ENCODE data around the gene MAP3K19.
"Not testable (repeated sequence)": the region's sequence is repeated elsewhere in the genome, so short reads cannot be mapped to it uniquely, and the experiment has no call there.

Gene MAP3K19

DNA sequence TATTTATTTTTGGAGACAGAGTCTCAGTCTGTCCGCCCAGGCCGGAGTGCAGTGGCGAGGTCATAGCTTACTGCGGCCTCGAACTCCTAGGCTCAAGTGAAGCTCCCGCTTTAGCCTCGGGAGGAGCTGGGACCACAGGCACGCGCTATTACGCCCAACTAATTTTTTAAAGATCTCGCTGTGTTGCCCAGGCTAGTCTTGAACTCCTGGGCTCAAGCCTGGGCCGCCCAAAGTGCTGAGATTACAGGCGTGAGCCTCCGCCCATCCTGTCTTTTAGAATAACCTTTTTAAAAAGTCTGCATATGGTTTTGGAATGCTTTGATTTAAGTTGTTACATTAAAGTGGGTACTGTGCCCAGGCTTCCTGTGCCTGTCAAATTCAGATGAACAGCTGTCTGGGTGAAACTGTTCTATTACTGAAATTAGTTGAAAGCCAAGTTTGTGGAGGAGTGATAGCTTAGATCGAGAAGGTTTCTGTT, 5.8 kb upstream of the MAP3K19 start:
- no peaks in the 10 kb centered on the region for H3K36me3 ChIP-seq (ENCODE audit: control insufficient read depth in 1 of 2, insufficient read depth in 2 of 2, low read length in 2 of 2)
- H3K27me3 ChIP-seq (ENCODE audit: control insufficient read depth in 1 of 2, insufficient read depth in 2 of 2, low read length in 2 of 2) = no peaks in the 10 kb centered on the region
- H3K9ac ChIP-seq (ENCODE audit: low read depth in 1 of 2, low read length in 2 of 2) = peak overlapping the region; percentile 95 to 97
- peak overlapping the region; percentile 92 to 100 for H3K4me3 ChIP-seq (ENCODE audit: low read depth in 1 of 2, low read length in 2 of 2)
- peaks cover 9 to 20% of the 10 kb centered on the region in 2 donors for H3K4me1 ChIP-seq (ENCODE audit: control insufficient read depth in 1 of 2, insufficient read depth in 2 of 2, low read length in 2 of 2)
- peak overlapping the region; percentile 34 for H3K27ac ChIP-seq (ENCODE audit: low read depth, low read length)
- no peaks in the 10 kb centered on the region for H3K9me3 ChIP-seq (ENCODE audit: control insufficient read depth in 1 of 2, low read length in 2 of 2)

DNA sequence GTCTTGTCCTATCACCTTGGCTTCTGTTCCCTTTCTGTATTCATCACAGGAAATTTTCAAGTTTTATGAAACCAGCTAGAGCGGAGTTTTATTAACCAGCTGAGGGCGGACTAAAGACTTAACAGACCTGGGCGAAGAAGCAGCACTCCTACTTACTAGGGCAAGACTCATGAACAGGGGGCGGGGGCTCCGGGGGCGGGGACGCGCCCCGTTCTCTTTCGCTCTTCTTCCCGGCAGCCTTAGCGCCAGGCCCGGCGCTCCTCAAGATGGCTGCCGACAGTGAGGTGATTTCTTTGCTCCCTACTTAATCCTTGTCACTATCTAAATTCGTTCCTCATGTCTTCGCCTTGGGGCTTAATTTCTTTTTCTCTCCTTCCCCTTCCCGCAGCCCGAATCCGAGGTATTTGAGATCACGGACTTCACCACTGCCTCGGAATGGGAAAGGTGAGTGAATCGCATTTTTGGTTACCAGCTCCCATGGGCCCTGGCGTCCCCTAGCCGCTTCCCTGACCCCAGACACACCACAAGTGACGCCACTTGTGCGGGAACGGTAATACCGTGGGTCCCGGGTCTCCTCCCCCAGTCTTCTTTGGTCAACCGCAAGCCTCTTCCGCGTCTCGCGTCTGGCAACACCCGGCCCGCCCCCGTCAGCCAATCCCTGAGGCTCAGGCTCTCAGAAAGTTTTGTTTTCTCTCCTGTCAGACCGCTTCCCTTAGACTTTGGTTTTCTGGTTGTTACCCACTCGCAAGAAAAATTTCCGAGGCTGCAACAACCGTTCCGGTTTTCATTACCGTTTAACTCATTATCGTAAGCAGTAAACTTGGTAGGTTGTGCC, 5.0 kb upstream of the MAP3K19 start, which contains the start of gene RAB3GAP1:
Gene RAB3GAP1 (plus strand): TSS at position 251 of the 835 bp plus-strand sequence. CDS start 16 bp downstream, at position 267.
- H3K36me3 ChIP-seq (ENCODE audit: control insufficient read depth in 1 of 2, insufficient read depth in 2 of 2, low read length in 2 of 2) = no peaks in the 10 kb centered on the region
- peaks cover 0 to 2% of the 10 kb centered on the region in 2 donors for H3K27me3 ChIP-seq (ENCODE audit: control insufficient read depth in 1 of 2, insufficient read depth in 2 of 2, low read length in 2 of 2)
- H3K27ac ChIP-seq (ENCODE audit: low read depth, low read length) = peak within 1 kb of the TSS; percentile 93
- peaks cover 9 to 20% of the 10 kb centered on the region in 2 donors for H3K4me1 ChIP-seq (ENCODE audit: control insufficient read depth in 1 of 2, insufficient read depth in 2 of 2, low read length in 2 of 2)
- H3K4me3 ChIP-seq (ENCODE audit: low read depth in 1 of 2, low read length in 2 of 2) = peak within 1 kb of the TSS; percentile 92 to 100
- H3K9ac ChIP-seq (ENCODE audit: low read depth in 1 of 2, low read length in 2 of 2) = peak within 1 kb of the TSS; percentile 95 to 97
- no peaks in the 10 kb centered on the region for H3K9me3 ChIP-seq (ENCODE audit: control insufficient read depth in 1 of 2, low read length in 2 of 2)

- no peak overlapping the region for H3K27ac ChIP-seq (ENCODE audit: low read depth, low read length)
- no peak overlapping the region for H3K4me3 ChIP-seq (ENCODE audit: low read depth in 1 of 2, low read length in 2 of 2)
- H3K9ac ChIP-seq (ENCODE audit: low read depth in 1 of 2, low read length in 2 of 2) = no peak overlapping the region
These were observed 3.4 kb upstream of the MAP3K19 start for GRCh38 chr2:135050684-135051083.

GRCh38 chr2:135050132-135050531, 2.9 kb upstream of the MAP3K19 start:
- Histone ChIP-seq H3K27me3 (ENCODE audit: control insufficient read depth in 1 of 2, insufficient read depth in 2 of 2, low read length in 2 of 2) (peaks cover 0 to 3% of the 10 kb centered on the region in 2 donors), H3K36me3 (ENCODE audit: control insufficient read depth in 1 of 2, insufficient read depth in 2 of 2, low read length in 2 of 2) (no peaks in the 10 kb centered on the region), H3K4me3 (ENCODE audit: low read depth in 1 of 2, low read length in 2 of 2) (no peak overlapping the region), H3K27ac (ENCODE audit: low read depth, low read length) (no peak overlapping the region), H3K9ac (ENCODE audit: low read depth in 1 of 2, low read length in 2 of 2) (no peak overlapping the region), H3K9me3 (ENCODE audit: control insufficient read depth in 1 of 2, low read length in 2 of 2) (no peaks in the 10 kb centered on the region), H3K4me1 (ENCODE audit: control insufficient read depth in 1 of 2, insufficient read depth in 2 of 2, low read length in 2 of 2) (peaks cover 9 to 18% of the 10 kb centered on the region in 2 donors)

More at GRCh38 chr2:135050684-135051083, 3.4 kb upstream of the MAP3K19 start:
- Histone ChIP-seq H3K27me3 (ENCODE audit: control insufficient read depth in 1 of 2, insufficient read depth in 2 of 2, low read length in 2 of 2) (peaks cover 0 to 3% of the 10 kb centered on the region in 2 donors), H3K4me1 (ENCODE audit: control insufficient read depth in 1 of 2, insufficient read depth in 2 of 2, low read length in 2 of 2) (peaks cover 9 to 20% of the 10 kb centered on the region in 2 donors), H3K36me3 (ENCODE audit: control insufficient read depth in 1 of 2, insufficient read depth in 2 of 2, low read length in 2 of 2) (no peaks in the 10 kb centered on the region), H3K9me3 (ENCODE audit: control insufficient read depth in 1 of 2, low read length in 2 of 2) (no peaks in the 10 kb centered on the region)

DNA sequence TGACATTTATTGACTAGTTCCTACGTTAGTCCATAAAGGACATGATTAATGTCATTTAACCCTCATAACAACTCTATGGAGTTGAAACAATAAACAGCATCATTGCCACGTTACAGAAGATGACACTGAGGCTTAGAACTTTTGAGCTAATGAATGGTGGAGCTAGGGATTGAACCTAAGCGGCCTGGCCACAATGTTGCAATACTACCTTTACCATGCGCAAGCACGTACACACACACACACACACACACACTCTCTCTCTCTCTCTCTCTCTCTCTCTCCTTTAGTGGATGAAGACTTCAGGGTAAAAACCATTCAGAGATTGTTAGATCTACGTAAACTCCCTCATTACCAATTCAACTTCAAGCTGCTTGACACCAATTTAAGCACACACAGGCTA, 875 bp upstream of the MAP3K19 start:
- H3K4me1 ChIP-seq (ENCODE audit: control insufficient read depth in 1 of 2, insufficient read depth in 2 of 2, low read length in 2 of 2) = peaks cover under 1 to 4% of the 10 kb centered on the region in 2 donors
- H3K27me3 ChIP-seq (ENCODE audit: control insufficient read depth in 1 of 2, insufficient read depth in 2 of 2, low read length in 2 of 2) = peaks cover 0 to 3% of the 10 kb centered on the region in 2 donors
- no peak overlapping the region for H3K4me3 ChIP-seq (ENCODE audit: low read depth in 1 of 2, low read length in 2 of 2)
- H3K27ac ChIP-seq (ENCODE audit: low read depth, low read length) = no peak overlapping the region
- H3K9ac ChIP-seq (ENCODE audit: low read depth in 1 of 2, low read length in 2 of 2) = no peak overlapping the region
- no peaks in the 10 kb centered on the region for H3K9me3 ChIP-seq (ENCODE audit: control insufficient read depth in 1 of 2, low read length in 2 of 2)
- H3K36me3 ChIP-seq (ENCODE audit: control insufficient read depth in 1 of 2, insufficient read depth in 2 of 2, low read length in 2 of 2) = no peaks in the 10 kb centered on the region

DNA sequence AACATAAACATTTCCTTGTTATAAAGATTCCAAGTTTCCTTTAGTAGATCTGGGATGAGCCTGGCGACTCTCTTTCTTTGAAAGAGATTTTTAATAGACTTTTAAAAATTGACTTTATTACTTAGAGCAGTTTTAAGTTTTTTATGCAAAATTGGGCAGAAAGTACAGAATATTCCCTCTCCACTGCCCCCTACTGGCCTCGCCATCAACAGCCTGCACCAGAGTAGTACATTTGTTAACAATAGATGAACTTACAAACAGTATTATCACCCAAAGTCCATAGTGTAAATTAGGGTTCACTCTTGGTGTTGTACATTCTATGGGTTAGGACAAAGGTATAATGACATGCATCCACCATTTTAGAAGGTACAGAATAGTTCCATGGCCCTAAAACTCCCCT, 3.9 kb downstream of the MAP3K19 start:
- no peak overlapping the region for H3K4me3 ChIP-seq (ENCODE audit: low read depth in 1 of 2, low read length in 2 of 2)
- H3K27ac ChIP-seq (ENCODE audit: low read depth, low read length) = no peak overlapping the region
- no peaks in the 10 kb centered on the region for H3K36me3 ChIP-seq (ENCODE audit: control insufficient read depth in 1 of 2, insufficient read depth in 2 of 2, low read length in 2 of 2)
- H3K9ac ChIP-seq (ENCODE audit: low read depth in 1 of 2, low read length in 2 of 2) = no peak overlapping the region
- H3K27me3 ChIP-seq (ENCODE audit: control insufficient read depth in 1 of 2, insufficient read depth in 2 of 2, low read length in 2 of 2) = peaks cover 0 to 3% of the 10 kb centered on the region in 2 donors
- no peaks in the 10 kb centered on the region for H3K4me1 ChIP-seq (ENCODE audit: control insufficient read depth in 1 of 2, insufficient read depth in 2 of 2, low read length in 2 of 2)
- no peaks in the 10 kb centered on the region for H3K9me3 ChIP-seq (ENCODE audit: control insufficient read depth in 1 of 2, low read length in 2 of 2)

GRCh38 chr2:135037831-135038230, 9.4 kb downstream of the MAP3K19 start:
- Histone ChIP-seq H3K36me3 (ENCODE audit: control insufficient read depth in 1 of 2, insufficient read depth in 2 of 2, low read length in 2 of 2) (no peaks in the 10 kb centered on the region), H3K4me1 (ENCODE audit: control insufficient read depth in 1 of 2, insufficient read depth in 2 of 2, low read length in 2 of 2) (no peaks in the 10 kb centered on the region), H3K4me3 (ENCODE audit: low read depth in 1 of 2, low read length in 2 of 2) (no peak overlapping the region), H3K9me3 (ENCODE audit: control insufficient read depth in 1 of 2, low read length in 2 of 2) (no peaks in the 10 kb centered on the region), H3K27me3 (ENCODE audit: control insufficient read depth in 1 of 2, insufficient read depth in 2 of 2, low read length in 2 of 2) (no peaks in the 10 kb centered on the region), H3K27ac (ENCODE audit: low read depth, low read length) (no peak overlapping the region), H3K9ac (ENCODE audit: low read depth in 1 of 2, low read length in 2 of 2) (no peak overlapping the region)

DNA sequence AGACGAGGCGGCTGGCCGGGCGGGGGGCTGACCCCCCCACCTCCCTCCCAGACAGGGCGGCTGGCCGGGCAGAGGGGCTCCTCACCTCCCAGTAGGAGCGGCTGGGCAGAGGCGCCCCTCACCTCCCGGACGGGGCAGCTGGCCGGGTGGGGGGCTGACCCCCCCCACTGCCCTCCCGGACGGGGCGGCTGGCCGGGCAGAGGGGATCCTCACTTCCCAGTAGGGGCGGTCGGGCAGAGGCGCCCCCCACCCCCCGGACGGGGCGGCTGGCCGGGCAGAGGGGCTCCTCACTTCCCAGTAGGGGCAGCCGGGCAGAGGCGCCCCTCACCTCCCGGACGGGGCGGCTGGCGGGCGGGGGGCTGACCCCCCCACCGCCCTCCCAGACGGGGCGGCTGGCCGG, 14.0 kb downstream of the MAP3K19 start:
- H3K9ac ChIP-seq (ENCODE audit: low read depth in 1 of 2, low read length in 2 of 2); H3K9me3 ChIP-seq (ENCODE audit: control insufficient read depth in 1 of 2, low read length in 2 of 2); H3K4me1 ChIP-seq (ENCODE audit: control insufficient read depth in 1 of 2, insufficient read depth in 2 of 2, low read length in 2 of 2); H3K4me3 ChIP-seq (ENCODE audit: low read depth in 1 of 2, low read length in 2 of 2); H3K27ac ChIP-seq (ENCODE audit: low read depth, low read length); H3K36me3 ChIP-seq (ENCODE audit: control insufficient read depth in 1 of 2, insufficient read depth in 2 of 2, low read length in 2 of 2); H3K27me3 ChIP-seq (ENCODE audit: control insufficient read depth in 1 of 2, insufficient read depth in 2 of 2, low read length in 2 of 2): not testable (repeated sequence)

DNA sequence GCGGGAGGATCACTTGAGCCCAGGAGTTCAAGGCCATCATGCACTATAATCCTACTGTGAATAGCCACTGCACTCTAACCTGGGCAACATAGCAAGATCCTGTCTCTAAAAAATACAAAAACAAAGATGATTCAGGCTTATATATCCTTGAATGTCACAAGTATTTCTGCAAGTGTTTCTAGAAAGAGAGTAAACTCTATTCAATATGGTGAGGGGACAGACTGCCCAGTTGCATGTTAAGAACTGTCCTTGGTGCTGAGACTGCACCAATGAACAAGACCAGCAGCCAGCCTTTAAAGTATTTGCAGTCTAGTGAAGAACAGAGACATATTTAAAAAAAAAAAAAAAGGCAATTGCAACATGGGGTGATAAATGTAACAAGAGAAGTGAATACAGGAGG, 16.4 kb downstream of the MAP3K19 start:
- H3K27ac ChIP-seq (ENCODE audit: low read depth, low read length) = no peak overlapping the region
- H3K4me3 ChIP-seq (ENCODE audit: low read depth in 1 of 2, low read length in 2 of 2) = no peak overlapping the region
- no peaks in the 10 kb centered on the region for H3K4me1 ChIP-seq (ENCODE audit: control insufficient read depth in 1 of 2, insufficient read depth in 2 of 2, low read length in 2 of 2)
- no peaks in the 10 kb centered on the region for H3K36me3 ChIP-seq (ENCODE audit: control insufficient read depth in 1 of 2, insufficient read depth in 2 of 2, low read length in 2 of 2)
- no peak overlapping the region for H3K9ac ChIP-seq (ENCODE audit: low read depth in 1 of 2, low read length in 2 of 2)
- H3K27me3 ChIP-seq (ENCODE audit: control insufficient read depth in 1 of 2, insufficient read depth in 2 of 2, low read length in 2 of 2) = no peaks in the 10 kb centered on the region
- H3K9me3 ChIP-seq (ENCODE audit: control insufficient read depth in 1 of 2, low read length in 2 of 2) = no peaks in the 10 kb centered on the region

GRCh38 chr2:135029481-135030134, 17.6 kb downstream of the MAP3K19 start:
- Histone ChIP-seq H3K9ac (ENCODE audit: low read depth in 1 of 2, low read length in 2 of 2) (no peak overlapping the region), H3K9me3 (ENCODE audit: control insufficient read depth in 1 of 2, low read length in 2 of 2) (no peaks in the 10 kb centered on the region), H3K27me3 (ENCODE audit: control insufficient read depth in 1 of 2, insufficient read depth in 2 of 2, low read length in 2 of 2) (no peaks in the 10 kb centered on the region), H3K36me3 (ENCODE audit: control insufficient read depth in 1 of 2, insufficient read depth in 2 of 2, low read length in 2 of 2) (no peaks in the 10 kb centered on the region), H3K4me3 (ENCODE audit: low read depth in 1 of 2, low read length in 2 of 2) (no peak overlapping the region), H3K27ac (ENCODE audit: low read depth, low read length) (no peak overlapping the region), H3K4me1 (ENCODE audit: control insufficient read depth in 1 of 2, insufficient read depth in 2 of 2, low read length in 2 of 2) (no peaks in the 10 kb centered on the region)

All from duodenal mucosa (tissue), 2 donors.